MM.1S (cell line): ENCODE measurements around the gene CYP4B1.

ENCODE experiments used
- DNase-seq: peaks from one replicate; pipeline ENCODE4 v3.0.0-alpha.2; 2015
- H2AFZ ChIP-seq: fragments of 300-600 bp; sonication (generic); 2 replicates; pipeline ENCODE4 v1.6.0; 2016; ENCODE audit warnings: antibody characterized with exemption, low read length
- H3F3A ChIP-seq: fragments of 300-600 bp; sonication (generic); 2 replicates; pipeline ENCODE4 v1.6.1; 2016; ENCODE audit warnings: mild to moderate bottlenecking, antibody characterized with exemption, low read length, moderate library complexity, mixed read lengths; ENCODE audit not compliant: insufficient read depth
- H3K27ac ChIP-seq: fragments of 300-600 bp; sonication (generic); 2 replicates; pipeline ENCODE4 v1.5.1; 2016; ENCODE audit warnings: mild to moderate bottlenecking, low read length
- H3K27me3 ChIP-seq: fragments of 300-600 bp; sonication (generic); replicated peaks from 2 replicates; pipeline ENCODE4 v1.6.0; 2016; ENCODE audit warnings: low read length; ENCODE audit not compliant: insufficient read depth
- H3K36me3 ChIP-seq: fragments of 300-600 bp; sonication (generic); replicated peaks from 2 replicates; pipeline ENCODE4 v1.6.1; 2016; ENCODE audit warnings: mild to moderate bottlenecking, low read length, mixed read lengths; ENCODE audit not compliant: insufficient read depth
- H3K4me1 ChIP-seq: fragments of 300-600 bp; sonication (generic); 2 replicates; pipeline ENCODE4 v1.6.1; 2016; ENCODE audit warnings: low read length, mixed read lengths
- H3K4me2 ChIP-seq: fragments of 300-600 bp; sonication (generic); 2 replicates; pipeline ENCODE4 v1.6.0; 2016; ENCODE audit warnings: low read depth, low read length
- H3K4me3 ChIP-seq: fragments of 300-600 bp; sonication (generic); 2 replicates; pipeline ENCODE4 v1.5.1; 2016; ENCODE audit warnings: low read length, mixed read lengths
- H3K79me2 ChIP-seq: fragments of 300-600 bp; sonication (generic); 2 replicates; pipeline ENCODE4 v1.6.1; 2016; ENCODE audit warnings: mixed run types, low read length, mixed read lengths
- H3K9ac ChIP-seq: fragments of 300-600 bp; sonication (generic); 2 replicates; pipeline ENCODE4 v1.6.1; 2016; ENCODE audit warnings: low read length, mixed read lengths
- H3K9me2 ChIP-seq: fragments of 300-600 bp; sonication (generic); replicated peaks from 2 replicates; pipeline ENCODE4 v1.6.1; 2016; ENCODE audit warnings: mild to moderate bottlenecking, low read length, mixed read lengths; ENCODE audit not compliant: insufficient read depth
- H3K9me3 ChIP-seq: fragments of 300-600 bp; sonication (generic); replicated peaks from 2 replicates; pipeline ENCODE4 v1.6.1; 2016; ENCODE audit warnings: mild to moderate bottlenecking, low read length, mixed read lengths; ENCODE audit not compliant: insufficient read depth
- H4K20me1 ChIP-seq: fragments of 300-600 bp; sonication (generic); 2 replicates; pipeline ENCODE4 v1.6.1; 2016; ENCODE audit warnings: mild to moderate bottlenecking, low read length, moderate library complexity, mixed read lengths; ENCODE audit not compliant: insufficient read depth
- CTCF ChIP-seq: fragments of 300-600 bp; sonication (generic); IDR thresholded peaks from 2 replicates; pipeline ENCODE4 v1.5.1; 2016; ENCODE audit warnings: antibody characterized with exemption, low read length, mixed read lengths
- EZH2 ChIP-seq: fragments of 300-600 bp; sonication (generic); optimal IDR thresholded peaks from 2 replicates; pipeline ENCODE3; 2017; ENCODE audit warnings: low read depth, mild to moderate bottlenecking, antibody characterized with exemption, low read length, mixed read lengths
- EZH2phosphoT487 ChIP-seq: fragments of 300-600 bp; sonication (generic); IDR thresholded peaks from 2 replicates; pipeline ENCODE4 v1.6.1; 2018; ENCODE audit warnings: antibody characterized with exemption, low read length

CYP4B1 gene

GRCh38 chr1:46809071-46809470 lies 10.2 kb downstream of the CYP4B1 start:
- Histone ChIP-seq H4K20me1 (no peaks in the 10 kb centered on the region), H3K4me1 (peaks cover 12% of the 10 kb centered on the region), H3K27me3 (no peaks in the 10 kb centered on the region), H3K79me2 (no peaks in the 10 kb centered on the region), H2AFZ (no peak overlapping the region), H3F3A (no peaks in the 10 kb centered on the region), H3K36me3 (no peaks in the 10 kb centered on the region), H3K4me2 (no peak overlapping the region), H3K9ac (no peak overlapping the region), H3K9me2 (no peaks in the 10 kb centered on the region), H3K27ac (no peak overlapping the region), H3K4me3 (no peak overlapping the region), H3K9me3 (no peaks in the 10 kb centered on the region)
- no peak for DNase-seq
- TF ChIP-seq CTCF (no peak), EZH2 (no peak), EZH2phosphoT487 (no peak)

GRCh38 chr1:46809904-46810303 lies 11.1 kb downstream of the CYP4B1 start:
- Histone ChIP-seq H3K9me2 (no peaks in the 10 kb centered on the region), H2AFZ (no peak overlapping the region), H3K4me1 (peaks cover 3% of the 10 kb centered on the region), H3K4me2 (no peak overlapping the region), H3F3A (no peaks in the 10 kb centered on the region), H3K9me3 (no peaks in the 10 kb centered on the region), H3K9ac (no peak overlapping the region), H3K4me3 (no peak overlapping the region), H3K27ac (no peak overlapping the region), H3K27me3 (no peaks in the 10 kb centered on the region), H4K20me1 (no peaks in the 10 kb centered on the region), H3K36me3 (no peaks in the 10 kb centered on the region), H3K79me2 (no peaks in the 10 kb centered on the region)
- TF ChIP-seq EZH2phosphoT487 (no peak), CTCF (no peak), EZH2 (no peak)
- DNase-seq = no peak

- H3K4me2 ChIP-seq = no peak overlapping the region
- H3K4me1 ChIP-seq = no peaks in the 10 kb centered on the region
- no peak for DNase-seq
- no peaks in the 10 kb centered on the region for H3K27me3 ChIP-seq
- H3K9me2 ChIP-seq = no peaks in the 10 kb centered on the region
- H3K79me2 ChIP-seq = no peaks in the 10 kb centered on the region
- TF ChIP-seq EZH2phosphoT487 (no peak), CTCF (no peak), EZH2 (no peak)
- H3K27ac ChIP-seq = no peak overlapping the region
- no peak overlapping the region for H2AFZ ChIP-seq
- no peaks in the 10 kb centered on the region for H4K20me1 ChIP-seq
- no peaks in the 10 kb centered on the region for H3F3A ChIP-seq
- no peaks in the 10 kb centered on the region for H3K9me3 ChIP-seq
- H3K36me3 ChIP-seq = no peaks in the 10 kb centered on the region
- H3K4me3 ChIP-seq = no peak overlapping the region
- H3K9ac ChIP-seq = no peak overlapping the region
Observed at GRCh38 chr1:46810596-46810995, 11.8 kb downstream of the CYP4B1 start.
